ENCODE data around the gene NUAK1.

DNA sequence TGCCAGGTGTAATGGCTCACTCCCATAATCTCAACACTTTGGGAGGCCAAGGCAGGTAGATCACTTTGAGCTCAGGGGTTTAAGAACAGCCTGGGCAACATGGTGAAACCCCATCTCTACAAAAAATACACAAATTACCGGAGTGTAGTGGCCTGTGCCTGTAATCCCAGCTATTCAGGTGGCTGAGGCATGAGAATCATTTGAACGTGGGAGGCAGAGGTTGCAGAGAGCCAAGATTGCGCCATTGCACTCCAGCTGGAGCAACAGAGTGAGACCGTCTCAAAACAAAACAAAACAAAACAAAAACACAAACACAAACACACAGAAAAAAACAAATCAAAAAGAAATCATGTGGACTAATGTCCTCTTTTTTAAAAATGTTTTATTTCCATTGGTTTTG, 104.4 kb downstream of the NUAK1 start:
- TF ChIP-seq CTCF (conservative IDR thresholded peaks at IDR 0.05) (no peak), EZH2 (IDR thresholded peaks at IDR 0.05; ENCODE audit: low read depth) (no peak)
